Ovary (tissue), 9 donors: ENCODE data around the gene PLA2G4D. TPM values are rescaled to one million over a fixed set of nuclear protein-coding genes. Genes with fewer than 3 reads are reported as not detected.

Experiments
- DNase-seq, 5 donors: peaks; one replicate each; pipeline ENCODE4 v3.0.0-alpha.2; 2019 to 2020
- H3K27ac ChIP-seq, 2 donors: fragments of 200-600 bp; one replicate each; pipeline versions ENCODE4 v1.5.1 to v1.8.0; 2019 to 2022
- H3K27me3 ChIP-seq: fragments of 200-600 bp; one replicate; pipeline ENCODE4 v1.8.0; 2022
- H3K36me3 ChIP-seq: fragments of 200-600 bp; sonication (generic); one replicate; pipeline ENCODE4 v1.5.1; 2019
- H3K4me1 ChIP-seq: one replicate; pipeline ENCODE4 v1.8.1; 2013; ENCODE audit warnings: mild to moderate bottlenecking, moderate library complexity; ENCODE audit not compliant: insufficient read depth
- H3K4me3 ChIP-seq: fragments of 200-600 bp; sonication (generic); one replicate; pipeline ENCODE4 v1.5.1; 2017
- H3K9me3 ChIP-seq, 2 donors: fragments of 200-600 bp in 1 of 2; sonication (generic) in 1 of 2; one replicate each; pipeline versions ENCODE4 v1.5.1 to v1.8.1; 2013 to 2019; ENCODE audit warnings: mild to moderate bottlenecking in 1 of 2, moderate library complexity in 1 of 2
- EP300 ChIP-seq: sonication (generic); formaldehyde crosslinking; IDR thresholded peaks from one replicate; pipeline ENCODE4 v1.6.1; 2017; ENCODE audit warnings: antibody characterized with exemption
- POLR2A ChIP-seq: fragments of 450-650 bp; IDR thresholded peaks from one replicate; pipeline ENCODE4 v1.6.1; 2017; ENCODE audit warnings: antibody characterized with exemption, mild to moderate bottlenecking, moderate library complexity
- WGBS, 3 donors: extraction: QIAGEN DNeasy Blood & Tissue Kit in 1 of 3; methylation state at CpG; one replicate each; pipeline versions ENCODE4 v1.1.5 to v1.1.7; 2013 to 2017; 5-methylcytosine and 5-hydroxymethylcytosine counted together
- intact Hi-C, 4 donors: fragments of 100-400 bp; cut with DNase I; formaldehyde crosslinking; loops; one replicate each; pipeline versions ENCODE4 v1.11.0 to v1.15.1; 2022 to 2023
- polyA plus RNA-seq, 2 donors: library from polyadenylated mRNA; stranded (reverse); fragments of 200-250 nt in 1 of 2; fragments of 350-450 nt in 1 of 2; fragmentation: Illumina TruSeq in 1 of 2; extraction: RNeasy Lipid Tissue Mini Kit (QIAGEN cat#74804) in 1 of 2; gene quantifications; one replicate each; pipeline ENCODE4 v1.2.3, GENCODE V29; 2013 to 2014
- total RNA-seq, 7 donors: library from RNA; depleted of rRNA in 2 of 7; stranded (reverse); fragments of >200 nt in 2 of 7; fragmentation: NEBNext Ultra II Directional in 3 of 7; extraction: Animal tissue kit (Norgen Biotek cat#: 25700) in 3 of 7; gene quantifications; one replicate each; pipeline versions ENCODE4 v1.1.0 to v1.2.4, GENCODE V29; 2016 to 2023
- TF ChIP-seq, protein P1 (sequence below), 3 donors: fragments of 450-650 bp in 2 of 3; fragments of 200-600 bp in 1 of 3; IDR thresholded peaks; one replicate each; pipeline versions ENCODE4 v1.5.1 to v1.8.0; 2016 to 2022; ENCODE audit warnings: antibody characterized with exemption in 3 of 3, mild to moderate bottlenecking in 1 of 3
- donor health status: DM: no; HTN: no; CAD: no; lungs with moderate emphysema.
- donor health status: DM: no; HTN: no; CAD: no.
- donor health status: Bipolar disorder and iron deficiency.
- donor health status: DM: yes; HTN: yes; CAD: no.
- donor health status: DM: no; HTN: no; CAD: no.
- donor health status: DM: yes; HTN: yes; CAD: no.

PLA2G4D gene
- total and polyA plus RNA-seq, 9 donors, result 0.11 to 0.12 TPM; not detected in 7

DNA sequence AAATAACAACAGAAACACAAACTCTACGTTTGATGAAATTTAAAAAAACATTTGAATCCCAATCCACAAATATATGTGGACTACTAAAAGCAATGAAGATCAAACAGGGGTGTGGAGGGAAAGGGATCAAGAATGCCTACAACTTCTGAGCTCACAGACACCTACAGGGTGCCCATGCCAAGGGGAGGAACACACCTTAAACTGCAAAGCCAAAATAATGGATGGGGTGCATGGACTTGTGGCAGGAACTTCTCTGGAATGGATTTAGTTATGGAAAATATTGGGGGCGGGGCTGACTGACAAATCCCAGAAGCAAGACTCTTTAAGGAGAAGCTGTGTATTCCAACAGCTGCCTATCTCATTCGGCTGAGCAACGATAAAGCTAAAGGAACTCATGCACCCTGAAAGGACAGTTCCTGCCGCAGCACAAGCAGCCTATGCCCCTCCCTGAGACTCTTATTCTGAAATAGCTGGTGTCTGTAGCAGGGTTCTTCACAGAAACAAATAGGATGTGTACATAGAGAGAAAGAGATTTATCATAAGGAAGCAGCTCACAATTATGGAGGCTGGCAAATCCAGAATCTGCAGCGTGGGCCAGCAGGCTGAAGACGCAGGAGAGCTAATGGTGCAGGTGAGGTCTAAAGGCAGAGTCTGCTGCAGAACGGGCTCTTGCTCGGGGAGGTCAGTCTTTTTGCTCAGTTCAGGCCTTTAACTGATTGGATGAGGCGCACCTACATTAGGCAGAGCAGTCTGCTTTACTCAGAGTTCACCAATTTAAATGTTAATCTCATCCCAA lies 24.5 kb upstream of the PLA2G4D start:
- TF ChIP-seq, protein P1, sequence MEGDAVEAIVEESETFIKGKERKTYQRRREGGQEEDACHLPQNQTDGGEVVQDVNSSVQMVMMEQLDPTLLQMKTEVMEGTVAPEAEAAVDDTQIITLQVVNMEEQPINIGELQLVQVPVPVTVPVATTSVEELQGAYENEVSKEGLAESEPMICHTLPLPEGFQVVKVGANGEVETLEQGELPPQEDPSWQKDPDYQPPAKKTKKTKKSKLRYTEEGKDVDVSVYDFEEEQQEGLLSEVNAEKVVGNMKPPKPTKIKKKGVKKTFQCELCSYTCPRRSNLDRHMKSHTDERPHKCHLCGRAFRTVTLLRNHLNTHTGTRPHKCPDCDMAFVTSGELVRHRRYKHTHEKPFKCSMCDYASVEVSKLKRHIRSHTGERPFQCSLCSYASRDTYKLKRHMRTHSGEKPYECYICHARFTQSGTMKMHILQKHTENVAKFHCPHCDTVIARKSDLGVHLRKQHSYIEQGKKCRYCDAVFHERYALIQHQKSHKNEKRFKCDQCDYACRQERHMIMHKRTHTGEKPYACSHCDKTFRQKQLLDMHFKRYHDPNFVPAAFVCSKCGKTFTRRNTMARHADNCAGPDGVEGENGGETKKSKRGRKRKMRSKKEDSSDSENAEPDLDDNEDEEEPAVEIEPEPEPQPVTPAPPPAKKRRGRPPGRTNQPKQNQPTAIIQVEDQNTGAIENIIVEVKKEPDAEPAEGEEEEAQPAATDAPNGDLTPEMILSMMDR (IDR thresholded peaks at IDR 0.05), result no peak
- TF ChIP-seq EP300 (no peak), POLR2A (no peak)
- H3K4me3 ChIP-seq, result no peak overlapping the region
- no peaks in the 10 kb centered on the region for H3K9me3 ChIP-seq
- H3K36me3 ChIP-seq, result no peaks in the 10 kb centered on the region
- H3K27me3 ChIP-seq, result no peaks in the 10 kb centered on the region
- H3K4me1 ChIP-seq, result no peaks in the 10 kb centered on the region
- intact Hi-C loops, result no loop called here
- 9 to 18% (median 15%) methylated on average over 10 of the region's 10 CpGs for WGBS, 3 donors
- no peak for DNase-seq
- no peak overlapping the region for H3K27ac ChIP-seq

DNA sequence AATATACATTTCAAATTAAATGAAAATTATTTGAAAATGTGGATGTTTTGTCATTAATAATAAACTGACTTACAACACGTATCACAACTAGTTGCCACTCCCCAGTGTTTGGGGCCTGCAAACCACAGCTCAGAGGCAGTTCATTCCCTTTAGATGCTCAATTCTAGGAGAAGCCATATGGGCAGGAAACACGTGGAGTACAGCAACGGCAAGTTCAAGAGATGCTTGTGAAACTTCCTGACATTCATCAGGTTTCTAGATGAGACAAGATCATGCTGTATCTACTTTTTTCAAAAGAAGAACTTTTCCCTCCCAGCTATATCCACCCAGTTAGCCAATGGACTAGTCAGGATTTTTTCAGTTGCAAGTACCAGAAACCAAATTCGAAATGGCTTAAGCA lies 17.6 kb upstream of the PLA2G4D start:
- WGBS, 3 donors, result 67 to 76% (median 74%) methylated on average over 4 of the region's 4 CpGs
- intact Hi-C loops, result loop anchor here in 1 of 4 donors (5.0 kb wide), 1 partner anchor 1400 kb away; no protein-coding TSS in a partner anchor
- H3K9me3 ChIP-seq, result no peaks in the 10 kb centered on the region
- H3K27me3 ChIP-seq, result no peaks in the 10 kb centered on the region
- no peak for DNase-seq
- no peak for TF ChIP-seq EP300
- TF ChIP-seq, protein P1 (IDR thresholded peaks at IDR 0.05), result no peak
- TF ChIP-seq POLR2A, result no peak
- no peaks in the 10 kb centered on the region for H3K4me1 ChIP-seq
- no peak overlapping the region for H3K27ac ChIP-seq
- H3K36me3 ChIP-seq, result no peaks in the 10 kb centered on the region
- no peak overlapping the region for H3K4me3 ChIP-seq

DNA sequence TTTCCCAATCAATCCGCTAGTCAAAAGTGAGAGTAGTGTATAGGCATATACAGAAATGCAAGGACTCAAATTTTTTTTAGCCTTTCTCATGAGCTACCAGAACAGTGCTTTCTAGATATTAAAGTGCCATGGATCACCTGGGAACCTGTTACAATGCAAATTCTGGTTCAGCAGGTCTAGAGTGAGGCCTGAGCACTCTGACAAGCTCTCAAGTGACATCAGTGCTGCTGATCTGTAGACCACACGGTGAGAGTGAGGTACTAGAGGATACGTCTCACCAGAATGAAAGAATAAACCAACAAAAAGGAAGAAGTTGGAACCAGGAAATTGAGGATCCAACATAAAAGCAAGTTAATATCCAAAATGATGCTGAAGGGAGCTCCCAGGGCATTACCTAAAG lies 16.0 kb upstream of the PLA2G4D start:
- H3K4me3 ChIP-seq, result no peak overlapping the region
- no peaks in the 10 kb centered on the region for H3K36me3 ChIP-seq
- no peak overlapping the region for H3K27ac ChIP-seq
- no peak for TF ChIP-seq EP300
- TF ChIP-seq, protein P1 (IDR thresholded peaks at IDR 0.05), result no peak
- TF ChIP-seq POLR2A, result no peak
- H3K4me1 ChIP-seq, result no peaks in the 10 kb centered on the region
- no peaks in the 10 kb centered on the region for H3K27me3 ChIP-seq
- no peak for DNase-seq
- no peaks in the 10 kb centered on the region for H3K9me3 ChIP-seq
- intact Hi-C loops, result loop anchor here in 1 of 4 donors (5.0 kb wide), 1 partner anchor 1398 kb away; no protein-coding TSS in a partner anchor
- WGBS, 3 donors, result 74 to 77% (median 75%) methylated on average over 3 of the region's 3 CpGs

DNA sequence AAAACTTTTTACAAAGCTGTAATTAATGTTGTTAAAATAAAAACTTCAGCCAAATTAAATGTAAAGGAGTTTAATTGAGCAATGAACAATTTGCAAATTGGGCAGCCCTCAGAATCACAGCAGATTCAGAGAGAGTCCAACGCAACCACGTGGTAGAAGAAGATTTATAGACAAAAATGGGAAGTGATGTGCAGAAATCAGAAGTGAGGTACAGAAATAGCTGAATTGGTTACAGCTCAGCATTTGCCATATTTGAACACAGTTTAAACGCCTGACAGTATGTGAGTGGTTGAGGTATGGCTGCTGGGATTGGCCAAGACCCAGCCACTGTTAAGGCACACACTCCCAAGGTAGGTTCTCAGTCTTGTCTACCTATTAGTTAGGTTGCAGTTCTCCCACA lies 14.4 kb upstream of the PLA2G4D start:
- H3K4me3 ChIP-seq, result no peak overlapping the region
- intact Hi-C loops, result no loop called here
- H3K4me1 ChIP-seq, result no peaks in the 10 kb centered on the region
- DNase-seq, result no peak
- H3K27ac ChIP-seq, result no peak overlapping the region
- WGBS, 3 donors, result 74 to 88% (median 84%) methylated on average over 3 of the region's 3 CpGs
- no peaks in the 10 kb centered on the region for H3K36me3 ChIP-seq
- TF ChIP-seq EP300 (no peak), POLR2A (no peak)
- TF ChIP-seq, protein P1 (IDR thresholded peaks at IDR 0.05), result no peak
- no peaks in the 10 kb centered on the region for H3K9me3 ChIP-seq
- no peaks in the 10 kb centered on the region for H3K27me3 ChIP-seq
